GM12878 (cell line): Measurements from ENCODE around the gene PRKAG2. TPM values are rescaled to one million over a fixed set of nuclear protein-coding genes. Genes with fewer than 3 reads are reported as not detected.

Experiments
- ATAC-seq: fragments of 200-7000 bp; cut with Tn5 transposase; 3 replicates; pipeline ENCODE4 v1.9.1; 2020; ENCODE audit warnings: mild to moderate bottlenecking, moderate library complexity
- BruUV-seq: library from RNA; stranded (reverse); fragments of 400-500 nt; replicated peaks from 2 replicates; lab custom pipeline; 2021; lab: Mats Ljungman, UMichigan
- CTCF ChIA-PET: fragments of 300-600 bp; sonication (Branson Sonifier 250); formaldehyde crosslinking; extraction: SDS; loops from one replicate; lab custom pipeline; 2021; ENCODE audit warnings: inconsistent platforms; lab: Yijun Ruan, JAX
- POLR2A ChIA-PET: fragments of 350-600 bp; formaldehyde crosslinking; extraction: SDS; loops from one replicate; lab custom pipeline; 2021; ENCODE audit warnings: inconsistent platforms; lab: Charles Lee
- RAD21 ChIA-PET: fragments of 300-600 bp; sonication (Branson Sonifier 250); formaldehyde crosslinking; loops from one replicate; lab custom pipeline; 2023; ENCODE audit warnings: antibody characterized with exemption; ENCODE audit not compliant: unreplicated experiment; lab: Charles Lee
- SMC1A ChIA-PET: fragments of 300-600 bp; sonication (Branson Sonifier 250); formaldehyde crosslinking; loops from one replicate; lab custom pipeline; 2023; ENCODE audit not compliant: unreplicated experiment, uncharacterized antibody; lab: Charles Lee
- DNase-seq: peaks from one replicate; pipeline ENCODE4 v3.0.0-alpha.2; 2011; ENCODE audit warnings: low read depth, low spot score
- FAIRE-seq: peaks from 3 replicates; lab custom pipeline; 2011; peaks lifted over from hg19 to GRCh38; lab: Jason Lieb, UNC
- H2AFZ ChIP-seq: 2 replicates; pipeline ENCODE4 v1.6.0; 2011; ENCODE audit warnings: low read depth, low read length, control low read depth; ENCODE audit not compliant: control insufficient read depth
- H3K27ac ChIP-seq: 2 replicates; pipeline ENCODE4 v1.5.1; 2011; ENCODE audit warnings: control low read depth; ENCODE audit not compliant: control insufficient read depth, insufficient read depth
- H3K27me3 ChIP-seq, 2 experiments: replicated peaks in 1 of 2; 2 replicates each; pipeline versions ENCODE4 v1.6.0 to v1.6.1; 2011; ENCODE audit warnings: low read length in 1 of 2; ENCODE audit not compliant: control insufficient read depth in 2 of 2, insufficient read depth in 2 of 2
- H3K36me3 ChIP-seq, 2 experiments: 2 replicates each; pipeline ENCODE4 v1.5.1; 2011; ENCODE audit warnings: low read length in 1 of 2; ENCODE audit not compliant: control insufficient read depth in 2 of 2, insufficient read depth in 2 of 2
- H3K4me1 ChIP-seq: 2 replicates; pipeline ENCODE4 v1.6.1; 2011; ENCODE audit warnings: mild to moderate bottlenecking, low read length, moderate library complexity, mixed read lengths; ENCODE audit not compliant: control insufficient read depth, insufficient read depth
- H3K4me2 ChIP-seq: 2 replicates; pipeline ENCODE4 v1.6.0; 2011; ENCODE audit warnings: control low read depth; ENCODE audit not compliant: control insufficient read depth, insufficient read depth
- H3K4me3 ChIP-seq: fragments of 200-600 bp; sonication (generic); 2 replicates; pipeline ENCODE4 v1.5.1; 2016
- H3K79me2 ChIP-seq: 2 replicates; pipeline ENCODE4 v1.6.0; 2011; ENCODE audit warnings: low read length; ENCODE audit not compliant: control insufficient read depth, insufficient read depth
- H3K9ac ChIP-seq: 2 replicates; pipeline ENCODE4 v1.8.0; 2011; ENCODE audit warnings: low read length, control low read depth, mixed read lengths; ENCODE audit not compliant: control insufficient read depth, insufficient read depth
- H3K9me3 ChIP-seq: replicated peaks from 3 replicates; pipeline ENCODE4 v1.5.1; 2011; ENCODE audit warnings: mild to moderate bottlenecking, low read length; ENCODE audit not compliant: control insufficient read depth, insufficient read depth
- H4K20me1 ChIP-seq: 2 replicates; pipeline ENCODE4 v1.6.0; 2011; ENCODE audit not compliant: control insufficient read depth, insufficient read depth
- ATF7 ChIP-seq: fragments of 450-650 bp; IDR thresholded peaks from 2 replicates; pipeline ENCODE4 v1.6.1; 2016; ENCODE audit warnings: low read depth, mild to moderate bottlenecking
- BACH1 ChIP-seq: fragments of 450-650 bp; IDR thresholded peaks from 2 replicates; pipeline ENCODE4 v1.6.1; 2017; ENCODE audit warnings: mild to moderate bottlenecking, borderline replicate concordance
- EED ChIP-seq: sonication (generic); IDR thresholded peaks from 2 replicates; pipeline ENCODE4 v1.6.1; 2016; ENCODE audit warnings: antibody characterized with exemption, low read depth
- EP300 ChIP-seq, 2 experiments: fragments of 150-350 bp in 1 of 2; IDR thresholded peaks; 2 replicates each; pipeline ENCODE4 v1.6.1; 2011 to 2012; ENCODE audit warnings: low read depth in 2 of 2, low read length in 2 of 2, borderline replicate concordance in 1 of 2, improper control_type of control experiment in 1 of 2, inconsistent platforms in 1 of 2; ENCODE audit not compliant: control insufficient read depth in 1 of 2
- PAX5 ChIP-seq: IDR thresholded peaks from 2 replicates; pipeline ENCODE4 v1.6.1; 2011; ENCODE audit warnings: low read depth, low read length, borderline replicate concordance
- SKIL ChIP-seq: fragments of 450-650 bp; IDR thresholded peaks from 2 replicates; pipeline ENCODE4 v1.6.1; 2017; ENCODE audit warnings: mild to moderate bottlenecking, low read depth, inconsistent platforms; ENCODE audit not compliant: poor library complexity, severe bottlenecking
- TCF12 ChIP-seq: IDR thresholded peaks from 2 replicates; pipeline ENCODE4 v1.6.1; 2011; ENCODE audit warnings: low read depth, mild to moderate bottlenecking, low read length
- ZZZ3 ChIP-seq: IDR thresholded peaks from 2 replicates; pipeline ENCODE4 v1.6.1; 2011; ENCODE audit warnings: low read depth; ENCODE audit not compliant: control insufficient read depth, insufficient read length
- WGBS: methylation state at CpG from one replicate; pipeline ENCODE4 v1.1.6; 2016; ENCODE audit warnings: low lambda C conversion rate; ENCODE audit not compliant: insufficient replicate concordance, insufficient coverage; ENCODE audit errors: missing lambda C conversion rate; 5-methylcytosine and 5-hydroxymethylcytosine counted together
- in situ Hi-C: fragments of 300-500 bp; cut with MboI; formaldehyde crosslinking; loops from 9 replicates; pipeline ENCODE4 v1.14.3; 2018; ENCODE audit warnings: mixed read lengths
- intact Hi-C: fragments of 100-400 bp; cut with micrococcal nuclease; formaldehyde crosslinking; loops from one replicate; pipeline ENCODE4 v1.14.2; 2022; ENCODE audit not compliant: unreplicated experiment
- polyA plus RNA-seq, 11 experiments: library from polyadenylated mRNA; depleted of rRNA in 4 of 11; unstranded in 6 of 11; stranded (reverse) in 5 of 11; fragments of >200 nt; fragmentation: Nextera tagmentation in 4 of 11; fragmentation: Illumina TruSeq in 1 of 11; extraction: Ambion mirVana in 4 of 11; extraction: Trizol in 1 of 11; gene quantifications; 1 replicate in 1 of 11; 2 replicates in 10 of 11; pipeline versions ENCODE4 v1.2.1 to v1.2.3, GENCODE V29; 2011 to 2016; ENCODE audit warnings: inconsistent platforms in 2 of 11, missing spikeins in 2 of 11, low read depth in 1 of 11
- total RNA-seq, 4 experiments: library from RNA; depleted of rRNA in 3 of 4; stranded (reverse); fragments of >200 nt in 3 of 4; fragmentation: Illumina TruSeq in 1 of 4; extraction: Trizol in 1 of 4; gene quantifications; 2 replicates each; pipeline versions ENCODE4 v1.2.1 to v1.2.3, GENCODE V29; 2013 to 2021
- TF ChIP-seq, protein P1 (sequence below): fragments of 450-650 bp; formaldehyde crosslinking; IDR thresholded peaks from 2 replicates; pipeline ENCODE4 v1.5.0; 2022; ENCODE audit warnings: mild to moderate bottlenecking, missing genetic modification characterization

Gene PRKAG2
- total and polyA plus RNA-seq, 10 of the 15 experiments (the other 5 are each of a cell fraction or from before 2014, with no cell fraction given) = 3.4 to 8.9 (median 6.8) TPM

- TF ChIP-seq SKIL = no peak
- TF ChIP-seq TCF12 = no peak
- no peak for TF ChIP-seq EP300 (IDR thresholded peaks at IDR 0.05; ENCODE audit: borderline replicate concordance in 1 of 2, control insufficient read depth in 1 of 2, low read depth in 2 of 2, low read length in 2 of 2)
Measured at GRCh38 chr7:151721694-151722093, 155.2 kb downstream of the PRKAG2 start (continued).

- Histone ChIP-seq H3K27me3 (no peaks in the 10 kb centered on the region; a peak in 2 of 4 replicates), H3K4me1 (no peaks in the 10 kb centered on the region; the same call in 1 of the 2 replicates), H3K27ac (no peak overlapping the region), H3K4me2 (no peak overlapping the region), H3K4me3 (no peak overlapping the region), H3K9ac (no peak overlapping the region)
- 43% methylated on average over 11 of the region's 11 CpGs for WGBS
- FAIRE-seq = no peak
- TF ChIP-seq EED (no peak), PAX5 (no peak), BACH1 (no peak), ATF7 (no peak), ZZZ3 (no peak)
- TF ChIP-seq, protein P1, sequence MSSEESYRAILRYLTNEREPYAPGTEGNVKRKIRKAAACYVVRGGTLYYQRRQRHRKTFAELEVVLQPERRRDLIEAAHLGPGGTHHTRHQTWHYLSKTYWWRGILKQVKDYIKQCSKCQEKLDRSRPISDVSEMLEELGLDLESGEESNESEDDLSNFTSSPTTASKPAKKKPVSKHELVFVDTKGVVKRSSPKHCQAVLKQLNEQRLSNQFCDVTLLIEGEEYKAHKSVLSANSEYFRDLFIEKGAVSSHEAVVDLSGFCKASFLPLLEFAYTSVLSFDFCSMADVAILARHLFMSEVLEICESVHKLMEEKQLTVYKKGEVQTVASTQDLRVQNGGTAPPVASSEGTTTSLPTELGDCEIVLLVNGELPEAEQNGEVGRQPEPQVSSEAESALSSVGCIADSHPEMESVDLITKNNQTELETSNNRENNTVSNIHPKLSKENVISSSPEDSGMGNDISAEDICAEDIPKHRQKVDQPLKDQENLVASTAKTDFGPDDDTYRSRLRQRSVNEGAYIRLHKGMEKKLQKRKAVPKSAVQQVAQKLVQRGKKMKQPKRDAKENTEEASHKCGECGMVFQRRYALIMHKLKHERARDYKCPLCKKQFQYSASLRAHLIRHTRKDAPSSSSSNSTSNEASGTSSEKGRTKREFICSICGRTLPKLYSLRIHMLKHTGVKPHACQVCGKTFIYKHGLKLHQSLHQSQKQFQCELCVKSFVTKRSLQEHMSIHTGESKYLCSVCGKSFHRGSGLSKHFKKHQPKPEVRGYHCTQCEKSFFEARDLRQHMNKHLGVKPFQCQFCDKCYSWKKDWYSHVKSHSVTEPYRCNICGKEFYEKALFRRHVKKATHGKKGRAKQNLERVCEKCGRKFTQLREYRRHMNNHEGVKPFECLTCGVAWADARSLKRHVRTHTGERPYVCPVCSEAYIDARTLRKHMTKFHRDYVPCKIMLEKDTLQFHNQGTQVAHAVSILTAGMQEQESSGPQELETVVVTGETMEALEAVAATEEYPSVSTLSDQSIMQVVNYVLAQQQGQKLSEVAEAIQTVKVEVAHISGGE = no peak
- TF ChIP-seq, all 136 proteins: peak for 0
- no peaks in the 10 kb centered on the region for H3K36me3 ChIP-seq
- H2AFZ ChIP-seq = no peak overlapping the region
- no peak for DNase-seq
- ChIA-PET RAD21 (no interaction called here), SMC1A (no interaction called here), POLR2A (no interaction called here), CTCF (interaction anchor here (1.2 kb wide), 1 partner anchor 11 kb away, joined by 3 read pairs; no protein-coding TSS in a partner anchor)
- H3K9me3 ChIP-seq = no peaks in the 10 kb centered on the region
- no TSS peak for BruUV-seq
- intact Hi-C loops = no loop called here
- ATAC-seq = no peak
- in situ Hi-C loops = no loop called here
- H3K79me2 ChIP-seq = no peaks in the 10 kb centered on the region
- H4K20me1 ChIP-seq = no peaks in the 10 kb centered on the region
Measured at GRCh38 chr7:151721236-151721635, 155.7 kb downstream of the PRKAG2 start.
